ENCODE measurements around the gene FANCL. TPM values are rescaled to one million over a fixed set of nuclear protein-coding genes. Genes with fewer than 3 reads are reported as not detected.
"Not testable (repeated sequence)": the region's sequence is repeated elsewhere in the genome, so short reads cannot be mapped to it uniquely, and the experiment has no call there.

Gene FANCL
- total and polyA plus RNA-seq, 5 experiments from 2014 or later, result 2.1 to 6.7 (median 3.0) TPM

GRCh38 chr2:58197894-58198293, 43.2 kb downstream of the FANCL start:
- no peak for ATAC-seq
- H3K4me1 Mint-ChIP-seq, result peaks cover 0 to 4% (median 0%) of the 10 kb centered on the region in 4 donors
- H3K27ac Mint-ChIP-seq, result no peak overlapping the region
- no peaks in the 10 kb centered on the region for H3K9me3 Mint-ChIP-seq
- H3K27me3 Mint-ChIP-seq, result no peaks in the 10 kb centered on the region
- H3K4me3 Mint-ChIP-seq, result no peak overlapping the region
- H3K36me3 Mint-ChIP-seq, result no peaks in the 10 kb centered on the region
- POLR2A ChIA-PET, result no interaction called here
- no peak for DNase-seq

- Mint-ChIP-seq H3K36me3 (no peaks in the 10 kb centered on the region), H3K27me3 (no peaks in the 10 kb centered on the region), H3K27ac (no peak overlapping the region), H3K4me1 (peaks cover 0 to 4% (median 0%) of the 10 kb centered on the region in 4 donors), H3K4me3 (no peak overlapping the region), H3K9me3 (no peaks in the 10 kb centered on the region)
- DNase-seq, result no peak
- ATAC-seq, result no peak
- POLR2A ChIA-PET, result no interaction called here
Observed at GRCh38 chr2:58195662-58196061, 45.5 kb downstream of the FANCL start.

- Mint-ChIP-seq H3K27me3 (no peaks in the 10 kb centered on the region), H3K4me3 (no peak overlapping the region), H3K36me3 (no peaks in the 10 kb centered on the region), H3K4me1 (no peaks in the 10 kb centered on the region), H3K27ac (no peak overlapping the region), H3K9me3 (no peaks in the 10 kb centered on the region)
- DNase-seq (no peak), ATAC-seq (no peak)
- POLR2A ChIA-PET, result no interaction called here
Observed at GRCh38 chr2:58194458-58194857, 46.7 kb downstream of the FANCL start.

GRCh38 chr2:58187022-58187421, 54.1 kb downstream of the FANCL start:
- H3K9me3 Mint-ChIP-seq, H3K27me3 Mint-ChIP-seq, H3K4me1 Mint-ChIP-seq, POLR2A ChIA-PET, H3K36me3 Mint-ChIP-seq, H3K4me3 Mint-ChIP-seq, H3K27ac Mint-ChIP-seq, DNase-seq, ATAC-seq: not testable (repeated sequence)

- no peak for ATAC-seq
Observed at GRCh38 chr2:58186501-58186900, 54.6 kb downstream of the FANCL start.

GRCh38 chr2:58182527-58182926, 58.6 kb downstream of the FANCL start:
- Mint-ChIP-seq H3K9me3 (peaks cover 0 to 14% (median 5%) of the 10 kb centered on the region in 9 donors), H3K27ac (no peak overlapping the region), H3K36me3 (peaks cover 0 to 6% (median 2%) of the 10 kb centered on the region in 3 donors), H3K4me1 (no peaks in the 10 kb centered on the region), H3K27me3 (no peaks in the 10 kb centered on the region), H3K4me3 (no peak overlapping the region)
- ATAC-seq, result no peak
- POLR2A ChIA-PET, result no interaction called here
- DNase-seq, result no peak

More at GRCh38 chr2:58186501-58186900, 54.6 kb downstream of the FANCL start:
- Mint-ChIP-seq H3K4me3 (no peak overlapping the region), H3K9me3 (no peaks in the 10 kb centered on the region), H3K36me3 (no peaks in the 10 kb centered on the region), H3K27me3 (no peaks in the 10 kb centered on the region), H3K27ac (no peak overlapping the region), H3K4me1 (no peaks in the 10 kb centered on the region)
- DNase-seq, result no peak
- POLR2A ChIA-PET, result no interaction called here

- H3K4me3 Mint-ChIP-seq, result no peak overlapping the region
- H3K27me3 Mint-ChIP-seq, result no peaks in the 10 kb centered on the region
- no peaks in the 10 kb centered on the region for H3K4me1 Mint-ChIP-seq
- DNase-seq (no peak), ATAC-seq (no peak)
- H3K9me3 Mint-ChIP-seq, result peaks cover 0 to 14% (median 5%) of the 10 kb centered on the region in 9 donors
- no peak overlapping the region for H3K27ac Mint-ChIP-seq
- POLR2A ChIA-PET, result no interaction called here
- H3K36me3 Mint-ChIP-seq, result peaks cover 2 to 6% (median 3%) of the 10 kb centered on the region in 3 donors
Observed at GRCh38 chr2:58180635-58181034, 60.5 kb downstream of the FANCL start.

GRCh38 chr2:58180175-58180574, 61.0 kb downstream of the FANCL start:
- H3K27me3 Mint-ChIP-seq, DNase-seq, ATAC-seq, H3K36me3 Mint-ChIP-seq, POLR2A ChIA-PET, H3K4me3 Mint-ChIP-seq, H3K27ac Mint-ChIP-seq, H3K4me1 Mint-ChIP-seq: not testable (repeated sequence)
- peaks cover 0 to 14% (median 5%) of the 10 kb centered on the region in 9 donors for H3K9me3 Mint-ChIP-seq

GRCh38 chr2:58177187-58177586, 63.9 kb downstream of the FANCL start:
- POLR2A ChIA-PET, H3K4me3 Mint-ChIP-seq, DNase-seq, H3K27me3 Mint-ChIP-seq, H3K4me1 Mint-ChIP-seq, ATAC-seq, H3K27ac Mint-ChIP-seq: not testable (repeated sequence)
- peaks cover 2 to 21% (median 11%) of the 10 kb centered on the region in 3 donors for H3K36me3 Mint-ChIP-seq
- peaks cover 2 to 40% (median 16%) of the 10 kb centered on the region in 9 donors for H3K9me3 Mint-ChIP-seq

- Mint-ChIP-seq H3K36me3 (peaks cover 17 to 37% (median 29%) of the 10 kb centered on the region in 3 donors), H3K9me3 (peaks cover 6 to 53% (median 28%) of the 10 kb centered on the region in 9 donors), H3K27me3 (peaks cover 0 to 10% (median 1%) of the 10 kb centered on the region in 5 donors)
- POLR2A ChIA-PET, H3K4me3 Mint-ChIP-seq, H3K27ac Mint-ChIP-seq, ATAC-seq, H3K4me1 Mint-ChIP-seq, DNase-seq: not testable (repeated sequence)
Observed at GRCh38 chr2:58171831-58172230, 69.3 kb downstream of the FANCL start.

- Mint-ChIP-seq H3K36me3 (peaks cover 17 to 37% (median 29%) of the 10 kb centered on the region in 3 donors), H3K27me3 (peaks cover 0 to 10% (median 1%) of the 10 kb centered on the region in 5 donors), H3K9me3 (peaks cover 6 to 53% (median 28%) of the 10 kb centered on the region in 9 donors)
- DNase-seq, POLR2A ChIA-PET, H3K4me1 Mint-ChIP-seq, H3K27ac Mint-ChIP-seq, H3K4me3 Mint-ChIP-seq, ATAC-seq: not testable (repeated sequence)
Observed at GRCh38 chr2:58170334-58170933, 70.7 kb downstream of the FANCL start.

- ATAC-seq, POLR2A ChIA-PET, DNase-seq, H3K4me1 Mint-ChIP-seq, H3K4me3 Mint-ChIP-seq, H3K27ac Mint-ChIP-seq: not testable (repeated sequence)
- Mint-ChIP-seq H3K27me3 (peaks cover 0 to 10% (median 1%) of the 10 kb centered on the region in 5 donors), H3K9me3 (peaks cover 6 to 52% (median 28%) of the 10 kb centered on the region in 9 donors), H3K36me3 (peaks cover 17 to 37% (median 29%) of the 10 kb centered on the region in 3 donors)
Observed at GRCh38 chr2:58169845-58170244, 71.3 kb downstream of the FANCL start.

- not testable (repeated sequence) for ATAC-seq, H3K4me1 Mint-ChIP-seq, DNase-seq, H3K27ac Mint-ChIP-seq, H3K4me3 Mint-ChIP-seq
- H3K9me3 Mint-ChIP-seq, result peaks cover 6 to 35% (median 20%) of the 10 kb centered on the region in 9 donors
- peaks cover 17 to 28% (median 26%) of the 10 kb centered on the region in 3 donors for H3K36me3 Mint-ChIP-seq
- POLR2A ChIA-PET, result interaction anchor here (0.6 kb wide), 1 partner anchor 1403 kb away, joined by 4 read pairs; no protein-coding TSS in a partner anchor
- peaks cover 0 to 10% (median 1%) of the 10 kb centered on the region in 5 donors for H3K27me3 Mint-ChIP-seq
Observed at GRCh38 chr2:58168130-58168529, 73.0 kb downstream of the FANCL start.

GRCh38 chr2:58163913-58164312, 77.2 kb downstream of the FANCL start:
- POLR2A ChIA-PET, result no interaction called here
- H3K27ac Mint-ChIP-seq, result no peak overlapping the region
- H3K27me3 Mint-ChIP-seq, result no peaks in the 10 kb centered on the region
- peaks cover 0 to 33% (median 19%) of the 10 kb centered on the region in 3 donors for H3K36me3 Mint-ChIP-seq
- ATAC-seq, result no peak
- no peak overlapping the region for H3K4me3 Mint-ChIP-seq
- no peak for DNase-seq
- peaks cover 0 to 3% (median 0%) of the 10 kb centered on the region in 9 donors for H3K9me3 Mint-ChIP-seq
- no peaks in the 10 kb centered on the region for H3K4me1 Mint-ChIP-seq

Measured in naive thymus-derived CD8-positive, alpha-beta T cell (primary cell).